K562 (cell line): ENCODE measurements around the gene ASB15. TPM values are rescaled to one million over a fixed set of nuclear protein-coding genes. Genes with fewer than 3 reads are reported as not detected.
A peak's percentile ranks its signal among the peaks of the same experiment; 100 is the strongest.

Experiments
- CEBPB ChIP-seq: fragments of 450-650 bp; IDR thresholded peaks from 2 replicates; pipeline ENCODE4 v1.6.1; 2016; ENCODE audit warnings: missing genetic modification characterization, missing compliant biosample characterization
- HMG20B ChIP-seq: fragments of 250-450 bp; sonication (Bioruptor Pico); IDR thresholded peaks from 2 replicates; pipeline ENCODE4 v1.5.0; 2021; ENCODE audit warnings: mild to moderate bottlenecking
- HOXB6 ChIP-seq: fragments of 250-450 bp; sonication (Bioruptor Pico); IDR thresholded peaks from 2 replicates; pipeline ENCODE4 v1.5.1; 2022; ENCODE audit warnings: mild to moderate bottlenecking, borderline replicate concordance
- TEAD4 ChIP-seq, 2 experiments: sonication (generic) in 1 of 2; formaldehyde crosslinking in 1 of 2; IDR thresholded peaks; 2 replicates each; pipeline versions ENCODE4 v1.6.1 to v1.8.0; 2012 to 2022; ENCODE audit warnings: borderline replicate concordance in 1 of 2, inconsistent platforms in 1 of 2, low read length in 1 of 2, mild to moderate bottlenecking in 1 of 2, missing genetic modification reagents in 1 of 2
- ZFP36 ChIP-seq: fragments of 150-350 bp; IDR thresholded peaks from 2 replicates; pipeline ENCODE4 v1.6.1; 2018; ENCODE audit warnings: low read length, low read depth; ENCODE audit not compliant: partially characterized antibody
- ZNF282 ChIP-seq: sonication (generic); formaldehyde crosslinking; IDR thresholded peaks from 2 replicates; pipeline ENCODE4 v1.8.1; 2023; ENCODE audit warnings: missing genetic modification reagents
- polyA plus RNA-seq, 8 experiments: library from polyadenylated mRNA; depleted of rRNA in 4 of 8; stranded (reverse) in 5 of 8; unstranded in 3 of 8; fragments of >200 nt; fragmentation: Nextera tagmentation in 2 of 8; fragmentation: Illumina TruSeq in 1 of 8; extraction: Ambion mirVana in 2 of 8; extraction: Trizol in 1 of 8; gene quantifications; 2 replicates each; pipeline versions ENCODE4 v1.2.1 to v1.2.3, GENCODE V29; 2011 to 2014; ENCODE audit warnings: inconsistent platforms in 1 of 8, missing spikeins in 1 of 8
- total RNA-seq, 7 experiments: library from RNA; depleted of rRNA in 6 of 7; stranded (reverse); fragments of >200 nt in 6 of 7; fragmentation: Illumina TruSeq in 2 of 7; extraction: Trizol in 2 of 7; gene quantifications; 2 replicates each; pipeline versions ENCODE4 v1.2.1 to v1.2.3, GENCODE V29; 2011 to 2021; ENCODE audit warnings: low replicate concordance in 1 of 7
- TF ChIP-seq, protein P1 (sequence below), 2 experiments: fragments of 450-650 bp; formaldehyde crosslinking in 1 of 2; IDR thresholded peaks; 2 replicates each; pipeline versions ENCODE4 v1.4.0 to v1.6.1; 2014 to 2020; ENCODE audit warnings: mild to moderate bottlenecking in 2 of 2, borderline replicate concordance in 1 of 2, low read depth in 1 of 2
- TF ChIP-seq, protein P2 (sequence below): fragments of 200-400 bp; formaldehyde crosslinking; IDR thresholded peaks from 2 replicates; pipeline ENCODE4 v1.6.1; 2017; ENCODE audit warnings: mild to moderate bottlenecking, low read depth, low read length, moderate library complexity
- TF ChIP-seq, protein P3 (sequence below): fragments of 450-650 bp; IDR thresholded peaks from 2 replicates; pipeline ENCODE4 v1.6.1; 2017; ENCODE audit warnings: antibody characterized with exemption, mild to moderate bottlenecking

The ASB15 gene
- total and polyA plus RNA-seq, 9 of the 15 experiments (the other 6 are each of a cell fraction or from before 2014, with no cell fraction given) = 0.03 to 0.14 (median 0.04) TPM; not detected in 3

DNA sequence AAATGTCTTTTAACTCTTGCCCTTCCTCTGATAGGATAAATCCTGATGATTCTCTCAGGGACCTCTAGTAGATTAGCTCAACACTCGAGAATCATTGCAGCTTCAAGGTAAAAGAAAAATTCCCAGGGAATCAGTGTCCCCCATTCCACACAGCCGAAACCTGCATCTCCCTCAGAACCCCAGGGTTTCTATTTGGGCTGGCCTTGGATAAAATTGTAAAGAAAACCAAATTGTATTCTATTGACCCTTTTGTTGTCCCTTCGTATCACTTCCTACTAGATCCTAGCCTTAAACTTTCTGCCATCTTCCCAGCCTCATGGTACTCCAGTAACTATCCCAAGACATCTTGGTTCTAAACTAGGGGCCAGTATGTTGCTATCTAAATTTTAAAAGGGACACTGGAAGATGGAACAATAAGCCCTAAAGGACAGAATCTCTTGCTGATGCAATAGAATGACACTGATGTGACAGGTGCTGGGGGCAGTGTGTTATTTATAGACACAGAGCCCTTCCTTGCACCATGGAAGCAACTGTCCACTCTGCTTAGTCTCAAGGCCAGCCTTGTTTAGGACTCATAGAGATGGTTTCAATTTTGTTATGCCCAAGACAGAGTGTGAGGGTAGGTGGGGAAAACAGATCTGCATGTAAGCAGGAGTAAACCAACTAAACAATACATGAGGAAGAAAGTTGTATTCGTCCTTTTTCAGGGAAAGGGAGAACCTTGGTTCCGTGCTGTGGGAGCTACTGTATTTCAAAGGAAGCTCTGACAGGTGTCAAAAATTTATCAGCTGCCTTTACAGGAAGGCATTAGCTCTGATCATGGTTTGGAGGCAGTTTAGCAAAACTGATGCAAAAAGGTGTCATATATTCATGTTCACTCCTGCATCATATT, 7.6 kb downstream of the ASB15 start (continued):
- TF ChIP-seq, protein P1, sequence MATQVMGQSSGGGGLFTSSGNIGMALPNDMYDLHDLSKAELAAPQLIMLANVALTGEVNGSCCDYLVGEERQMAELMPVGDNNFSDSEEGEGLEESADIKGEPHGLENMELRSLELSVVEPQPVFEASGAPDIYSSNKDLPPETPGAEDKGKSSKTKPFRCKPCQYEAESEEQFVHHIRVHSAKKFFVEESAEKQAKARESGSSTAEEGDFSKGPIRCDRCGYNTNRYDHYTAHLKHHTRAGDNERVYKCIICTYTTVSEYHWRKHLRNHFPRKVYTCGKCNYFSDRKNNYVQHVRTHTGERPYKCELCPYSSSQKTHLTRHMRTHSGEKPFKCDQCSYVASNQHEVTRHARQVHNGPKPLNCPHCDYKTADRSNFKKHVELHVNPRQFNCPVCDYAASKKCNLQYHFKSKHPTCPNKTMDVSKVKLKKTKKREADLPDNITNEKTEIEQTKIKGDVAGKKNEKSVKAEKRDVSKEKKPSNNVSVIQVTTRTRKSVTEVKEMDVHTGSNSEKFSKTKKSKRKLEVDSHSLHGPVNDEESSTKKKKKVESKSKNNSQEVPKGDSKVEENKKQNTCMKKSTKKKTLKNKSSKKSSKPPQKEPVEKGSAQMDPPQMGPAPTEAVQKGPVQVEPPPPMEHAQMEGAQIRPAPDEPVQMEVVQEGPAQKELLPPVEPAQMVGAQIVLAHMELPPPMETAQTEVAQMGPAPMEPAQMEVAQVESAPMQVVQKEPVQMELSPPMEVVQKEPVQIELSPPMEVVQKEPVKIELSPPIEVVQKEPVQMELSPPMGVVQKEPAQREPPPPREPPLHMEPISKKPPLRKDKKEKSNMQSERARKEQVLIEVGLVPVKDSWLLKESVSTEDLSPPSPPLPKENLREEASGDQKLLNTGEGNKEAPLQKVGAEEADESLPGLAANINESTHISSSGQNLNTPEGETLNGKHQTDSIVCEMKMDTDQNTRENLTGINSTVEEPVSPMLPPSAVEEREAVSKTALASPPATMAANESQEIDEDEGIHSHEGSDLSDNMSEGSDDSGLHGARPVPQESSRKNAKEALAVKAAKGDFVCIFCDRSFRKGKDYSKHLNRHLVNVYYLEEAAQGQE (IDR thresholded peaks at IDR 0.05; ENCODE audit: borderline replicate concordance) = no peak
- TF ChIP-seq, protein P1 (CRISPR knock-in tag; IDR thresholded peaks at IDR 0.05; ENCODE audit: low read depth) = no peak
- TF ChIP-seq HOXB6 = no peak
- no peak; the same call in 1 of the 2 replicates for TF ChIP-seq TEAD4 (IDR thresholded peaks at IDR 0.05; ENCODE audit: low read length)
- no peak for TF ChIP-seq TEAD4 (CRISPR knock-in tag; IDR thresholded peaks at IDR 0.05; ENCODE audit: borderline replicate concordance)
- peak; percentile 67 for TF ChIP-seq CEBPB (tag)
- TF ChIP-seq, protein P2, sequence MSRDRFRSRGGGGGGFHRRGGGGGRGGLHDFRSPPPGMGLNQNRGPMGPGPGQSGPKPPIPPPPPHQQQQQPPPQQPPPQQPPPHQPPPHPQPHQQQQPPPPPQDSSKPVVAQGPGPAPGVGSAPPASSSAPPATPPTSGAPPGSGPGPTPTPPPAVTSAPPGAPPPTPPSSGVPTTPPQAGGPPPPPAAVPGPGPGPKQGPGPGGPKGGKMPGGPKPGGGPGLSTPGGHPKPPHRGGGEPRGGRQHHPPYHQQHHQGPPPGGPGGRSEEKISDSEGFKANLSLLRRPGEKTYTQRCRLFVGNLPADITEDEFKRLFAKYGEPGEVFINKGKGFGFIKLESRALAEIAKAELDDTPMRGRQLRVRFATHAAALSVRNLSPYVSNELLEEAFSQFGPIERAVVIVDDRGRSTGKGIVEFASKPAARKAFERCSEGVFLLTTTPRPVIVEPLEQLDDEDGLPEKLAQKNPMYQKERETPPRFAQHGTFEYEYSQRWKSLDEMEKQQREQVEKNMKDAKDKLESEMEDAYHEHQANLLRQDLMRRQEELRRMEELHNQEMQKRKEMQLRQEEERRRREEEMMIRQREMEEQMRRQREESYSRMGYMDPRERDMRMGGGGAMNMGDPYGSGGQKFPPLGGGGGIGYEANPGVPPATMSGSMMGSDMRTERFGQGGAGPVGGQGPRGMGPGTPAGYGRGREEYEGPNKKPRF = no peak
- TF ChIP-seq, protein P3, sequence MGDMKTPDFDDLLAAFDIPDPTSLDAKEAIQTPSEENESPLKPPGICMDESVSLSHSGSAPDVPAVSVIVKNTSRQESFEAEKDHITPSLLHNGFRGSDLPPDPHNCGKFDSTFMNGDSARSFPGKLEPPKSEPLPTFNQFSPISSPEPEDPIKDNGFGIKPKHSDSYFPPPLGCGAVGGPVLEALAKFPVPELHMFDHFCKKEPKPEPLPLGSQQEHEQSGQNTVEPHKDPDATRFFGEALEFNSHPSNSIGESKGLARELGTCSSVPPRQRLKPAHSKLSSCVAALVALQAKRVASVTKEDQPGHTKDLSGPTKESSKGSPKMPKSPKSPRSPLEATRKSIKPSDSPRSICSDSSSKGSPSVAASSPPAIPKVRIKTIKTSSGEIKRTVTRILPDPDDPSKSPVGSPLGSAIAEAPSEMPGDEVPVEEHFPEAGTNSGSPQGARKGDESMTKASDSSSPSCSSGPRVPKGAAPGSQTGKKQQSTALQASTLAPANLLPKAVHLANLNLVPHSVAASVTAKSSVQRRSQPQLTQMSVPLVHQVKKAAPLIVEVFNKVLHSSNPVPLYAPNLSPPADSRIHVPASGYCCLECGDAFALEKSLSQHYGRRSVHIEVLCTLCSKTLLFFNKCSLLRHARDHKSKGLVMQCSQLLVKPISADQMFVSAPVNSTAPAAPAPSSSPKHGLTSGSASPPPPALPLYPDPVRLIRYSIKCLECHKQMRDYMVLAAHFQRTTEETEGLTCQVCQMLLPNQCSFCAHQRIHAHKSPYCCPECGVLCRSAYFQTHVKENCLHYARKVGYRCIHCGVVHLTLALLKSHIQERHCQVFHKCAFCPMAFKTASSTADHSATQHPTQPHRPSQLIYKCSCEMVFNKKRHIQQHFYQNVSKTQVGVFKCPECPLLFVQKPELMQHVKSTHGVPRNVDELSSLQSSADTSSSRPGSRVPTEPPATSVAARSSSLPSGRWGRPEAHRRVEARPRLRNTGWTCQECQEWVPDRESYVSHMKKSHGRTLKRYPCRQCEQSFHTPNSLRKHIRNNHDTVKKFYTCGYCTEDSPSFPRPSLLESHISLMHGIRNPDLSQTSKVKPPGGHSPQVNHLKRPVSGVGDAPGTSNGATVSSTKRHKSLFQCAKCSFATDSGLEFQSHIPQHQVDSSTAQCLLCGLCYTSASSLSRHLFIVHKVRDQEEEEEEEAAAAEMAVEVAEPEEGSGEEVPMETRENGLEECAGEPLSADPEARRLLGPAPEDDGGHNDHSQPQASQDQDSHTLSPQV = no peak
- TF ChIP-seq HMG20B (CRISPR knock-in tag) = 0 out of 2 replicates have a peak, but pooled peaks have one; percentile 26
- no peak for TF ChIP-seq ZFP36
- TF ChIP-seq ZNF282 (CRISPR knock-in tag) = no peak
